ENCODE data around the gene STX17.
A peak's percentile ranks its signal among the peaks of the same experiment; 100 is the strongest.

Gene STX17

DNA sequence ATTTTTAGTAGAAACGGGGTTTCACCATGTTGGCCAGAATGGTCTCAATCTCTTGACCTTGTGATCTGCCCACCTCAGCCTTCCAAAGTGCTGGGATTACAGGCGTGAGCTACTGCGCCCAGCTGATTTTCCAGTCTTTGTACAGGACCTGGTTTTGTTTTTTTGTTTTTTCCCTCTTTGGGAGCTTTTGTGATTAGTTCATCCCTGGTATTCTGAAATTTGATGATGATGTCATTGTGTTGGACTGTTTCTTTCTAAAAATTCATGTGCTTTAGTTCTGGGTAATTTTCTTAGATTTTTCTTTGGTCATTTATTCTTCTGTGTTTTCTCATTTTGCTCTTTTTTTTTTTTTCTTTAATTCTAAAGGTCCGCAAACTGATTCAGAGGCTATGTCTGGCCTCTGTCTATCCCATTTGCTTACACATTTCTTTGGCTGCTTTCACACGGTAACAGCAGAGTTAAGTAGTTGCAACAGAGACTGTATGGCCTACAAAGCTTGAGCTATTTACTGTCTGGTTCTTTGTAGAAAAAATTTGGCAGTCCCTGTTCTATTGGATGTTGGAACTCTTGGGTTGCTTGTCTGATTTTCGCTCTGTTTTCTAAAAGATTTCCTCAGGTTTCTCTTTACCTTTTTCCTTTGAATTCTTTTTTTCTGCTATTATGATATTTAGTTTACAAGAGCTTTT, 24.8 kb downstream of the STX17 start:
- H3K4me3 ChIP-seq (IDR thresholded peaks at IDR 0.05; ENCODE audit: insufficient read depth, low read depth, low read length): no peak overlapping the region
- H3K4me2 ChIP-seq: no peak overlapping the region
- H4K20me1 ChIP-seq (ENCODE audit: insufficient read depth): no peaks in the 10 kb centered on the region
- H3K4me1 ChIP-seq (ENCODE audit: low read depth, poor library complexity, severe bottlenecking): no peaks in the 10 kb centered on the region
- H3K79me2 ChIP-seq (ENCODE audit: insufficient read depth, low read depth): no peaks in the 10 kb centered on the region
- H3K27me3 ChIP-seq (ENCODE audit: insufficient read depth, low read depth): no peaks in the 10 kb centered on the region
- H3K9ac ChIP-seq: no peak overlapping the region
- no peak overlapping the region for H2AFZ ChIP-seq (ENCODE audit: low read depth)
- TF ChIP-seq, protein P1, sequence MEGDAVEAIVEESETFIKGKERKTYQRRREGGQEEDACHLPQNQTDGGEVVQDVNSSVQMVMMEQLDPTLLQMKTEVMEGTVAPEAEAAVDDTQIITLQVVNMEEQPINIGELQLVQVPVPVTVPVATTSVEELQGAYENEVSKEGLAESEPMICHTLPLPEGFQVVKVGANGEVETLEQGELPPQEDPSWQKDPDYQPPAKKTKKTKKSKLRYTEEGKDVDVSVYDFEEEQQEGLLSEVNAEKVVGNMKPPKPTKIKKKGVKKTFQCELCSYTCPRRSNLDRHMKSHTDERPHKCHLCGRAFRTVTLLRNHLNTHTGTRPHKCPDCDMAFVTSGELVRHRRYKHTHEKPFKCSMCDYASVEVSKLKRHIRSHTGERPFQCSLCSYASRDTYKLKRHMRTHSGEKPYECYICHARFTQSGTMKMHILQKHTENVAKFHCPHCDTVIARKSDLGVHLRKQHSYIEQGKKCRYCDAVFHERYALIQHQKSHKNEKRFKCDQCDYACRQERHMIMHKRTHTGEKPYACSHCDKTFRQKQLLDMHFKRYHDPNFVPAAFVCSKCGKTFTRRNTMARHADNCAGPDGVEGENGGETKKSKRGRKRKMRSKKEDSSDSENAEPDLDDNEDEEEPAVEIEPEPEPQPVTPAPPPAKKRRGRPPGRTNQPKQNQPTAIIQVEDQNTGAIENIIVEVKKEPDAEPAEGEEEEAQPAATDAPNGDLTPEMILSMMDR (conservative IDR thresholded peaks at IDR 0.05; ENCODE audit: low read depth, low read length): no peak
- no peaks in the 10 kb centered on the region for H3K36me3 ChIP-seq (ENCODE audit: insufficient read depth)
- no peak overlapping the region for H3K27ac ChIP-seq

DNA sequence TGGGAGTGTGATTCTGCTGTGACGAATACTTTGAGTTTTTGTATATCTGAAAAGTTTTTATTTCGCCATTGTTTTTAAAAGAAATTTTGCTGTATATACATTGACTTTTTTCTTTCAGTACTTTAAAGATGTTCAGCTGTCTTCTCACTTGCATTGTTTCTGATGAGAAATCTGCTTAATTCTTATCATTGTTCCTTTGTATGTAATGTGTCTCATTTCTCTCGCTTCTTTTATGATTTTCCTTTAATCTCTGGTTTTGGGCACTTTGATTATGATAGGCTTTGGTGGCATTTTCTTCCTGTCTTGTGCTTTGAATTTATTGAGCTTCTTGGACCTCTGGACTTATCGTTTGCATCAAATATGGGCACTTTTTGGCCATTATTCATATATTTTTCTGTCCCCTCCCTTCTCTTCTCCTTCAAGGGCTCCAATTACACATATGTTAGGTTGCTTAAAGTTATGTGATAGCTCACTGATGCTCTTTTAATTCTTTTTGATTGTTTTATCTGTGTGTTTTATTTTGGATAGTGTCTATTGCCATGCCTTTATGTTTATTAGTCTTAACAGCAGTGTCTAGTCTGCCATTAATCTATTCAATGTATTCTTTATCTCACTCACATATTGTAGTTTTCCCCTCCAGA, 30.6 kb downstream of the STX17 start:
- H3K79me2 ChIP-seq (ENCODE audit: insufficient read depth, low read depth): no peaks in the 10 kb centered on the region
- no peak overlapping the region for H3K4me3 ChIP-seq (IDR thresholded peaks at IDR 0.05; ENCODE audit: insufficient read depth, low read depth, low read length)
- H3K4me1 ChIP-seq (ENCODE audit: low read depth, poor library complexity, severe bottlenecking): no peaks in the 10 kb centered on the region
- no peak overlapping the region for H2AFZ ChIP-seq (ENCODE audit: low read depth)
- H4K20me1 ChIP-seq (ENCODE audit: insufficient read depth): no peaks in the 10 kb centered on the region
- H3K4me2 ChIP-seq: no peak overlapping the region
- no peaks in the 10 kb centered on the region for H3K27me3 ChIP-seq (ENCODE audit: insufficient read depth, low read depth)
- TF ChIP-seq, protein P1 (conservative IDR thresholded peaks at IDR 0.05; ENCODE audit: low read depth, low read length): no peak
- no peak overlapping the region for H3K27ac ChIP-seq
- H3K9ac ChIP-seq: no peak overlapping the region
- H3K36me3 ChIP-seq (ENCODE audit: insufficient read depth): no peaks in the 10 kb centered on the region

DNA sequence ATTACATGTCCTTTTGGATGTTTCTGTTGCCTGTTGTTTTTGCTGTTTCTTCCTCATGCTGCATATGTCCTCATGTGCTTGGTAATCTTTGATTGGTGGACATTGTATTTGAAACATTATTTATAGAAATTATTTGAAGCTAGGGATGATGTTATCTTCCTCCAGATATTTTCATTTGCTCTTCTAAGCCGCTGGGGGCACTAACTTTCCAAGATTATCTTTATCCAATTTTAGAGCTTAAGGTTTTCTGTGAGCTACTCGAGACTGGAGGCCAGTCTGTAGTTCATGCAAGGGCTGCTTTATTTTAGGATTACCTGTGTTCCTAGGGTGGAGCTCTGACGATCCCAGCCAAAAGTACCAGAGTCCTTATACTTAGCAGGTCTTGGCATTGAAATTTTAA, 40.9 kb downstream of the STX17 start:
- Histone ChIP-seq H3K27me3 (ENCODE audit: insufficient read depth, low read depth) (no peaks in the 10 kb centered on the region), H3K4me3 (IDR thresholded peaks at IDR 0.05; ENCODE audit: insufficient read depth, low read depth, low read length) (no peak overlapping the region), H3K27ac (no peak overlapping the region), H3K9ac (no peak overlapping the region), H3K79me2 (ENCODE audit: insufficient read depth, low read depth) (no peaks in the 10 kb centered on the region), H3K4me1 (ENCODE audit: low read depth, poor library complexity, severe bottlenecking) (no peaks in the 10 kb centered on the region), H2AFZ (ENCODE audit: low read depth) (no peak overlapping the region), H3K36me3 (ENCODE audit: insufficient read depth) (no peaks in the 10 kb centered on the region), H3K4me2 (no peak overlapping the region), H4K20me1 (ENCODE audit: insufficient read depth) (no peaks in the 10 kb centered on the region)
- TF ChIP-seq, protein P1 (conservative IDR thresholded peaks at IDR 0.05; ENCODE audit: low read depth, low read length): peak; percentile 41; the same call in 1 of the 2 replicates

DNA sequence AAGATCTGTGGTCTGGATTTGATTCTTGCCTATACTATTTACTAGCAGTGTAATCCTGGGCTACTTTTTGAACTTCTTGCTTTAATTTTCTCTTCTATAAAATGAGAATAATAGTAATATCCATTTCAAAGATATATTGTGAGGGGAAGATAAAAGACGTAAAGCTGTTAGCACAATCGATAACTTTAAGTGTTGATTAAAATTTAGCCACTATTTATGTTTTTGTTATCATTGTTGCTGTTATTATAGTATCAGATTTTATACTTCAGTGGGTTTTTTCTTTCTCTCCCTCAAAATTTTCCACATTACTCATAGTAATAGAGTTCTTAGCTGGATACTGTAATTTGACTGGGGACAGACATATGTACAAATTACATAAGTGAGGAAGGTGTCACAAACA, 42.0 kb downstream of the STX17 start:
- no peak overlapping the region for H3K9ac ChIP-seq
- H3K79me2 ChIP-seq (ENCODE audit: insufficient read depth, low read depth): no peaks in the 10 kb centered on the region
- no peak overlapping the region for H3K27ac ChIP-seq
- H3K4me1 ChIP-seq (ENCODE audit: low read depth, poor library complexity, severe bottlenecking): no peaks in the 10 kb centered on the region
- H3K4me3 ChIP-seq (IDR thresholded peaks at IDR 0.05; ENCODE audit: insufficient read depth, low read depth, low read length): no peak overlapping the region
- H4K20me1 ChIP-seq (ENCODE audit: insufficient read depth): no peaks in the 10 kb centered on the region
- no peak overlapping the region for H2AFZ ChIP-seq (ENCODE audit: low read depth)
- TF ChIP-seq, protein P1 (conservative IDR thresholded peaks at IDR 0.05; ENCODE audit: low read depth, low read length): no peak
- H3K36me3 ChIP-seq (ENCODE audit: insufficient read depth): no peaks in the 10 kb centered on the region
- H3K4me2 ChIP-seq: no peak overlapping the region
- no peaks in the 10 kb centered on the region for H3K27me3 ChIP-seq (ENCODE audit: insufficient read depth, low read depth)
